ENCODE results near the gene BTN3A1.

BTN3A1 gene

DNA sequence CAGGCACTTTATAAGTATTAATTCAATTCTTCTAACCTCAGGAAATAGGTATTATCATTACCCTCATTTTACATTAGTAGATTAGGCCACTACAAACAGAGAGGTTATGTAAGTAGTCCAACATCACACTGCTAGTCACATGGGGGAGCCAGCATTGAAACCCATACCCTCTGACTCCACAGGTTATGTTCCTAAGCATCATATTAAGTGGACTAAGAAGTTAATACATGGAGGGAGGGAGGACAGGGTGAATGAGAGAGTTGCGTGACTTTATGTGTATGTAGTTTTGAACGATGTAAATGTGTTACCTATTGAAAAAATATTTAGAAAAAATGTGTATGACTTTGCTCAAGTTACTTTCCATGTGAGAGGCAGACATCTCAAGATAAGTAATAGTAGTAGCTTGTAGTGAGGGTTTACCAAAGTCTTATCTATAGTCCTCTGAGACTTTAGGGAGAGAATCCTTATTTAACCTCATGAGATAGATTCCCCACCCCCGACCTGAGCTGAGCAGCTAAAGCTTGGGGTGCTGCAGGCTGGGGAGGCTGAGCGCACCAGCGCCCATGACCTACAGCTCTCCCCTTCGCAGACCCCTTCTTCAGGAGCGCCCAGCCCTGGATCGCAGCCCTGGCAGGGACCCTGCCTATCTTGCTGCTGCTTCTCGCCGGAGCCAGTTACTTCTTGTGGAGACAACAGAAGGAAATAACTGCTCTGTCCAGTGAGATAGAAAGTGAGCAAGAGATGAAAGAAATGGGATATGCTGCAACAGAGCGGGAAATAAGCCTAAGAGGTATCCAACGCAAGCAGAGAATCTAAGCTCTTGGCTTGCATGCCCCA is 29.5 kb upstream of the BTN3A1 start (continued):
- no peak for TF ChIP-seq ZNF423 (tag by site-specific recombination; IDR thresholded peaks at IDR 0.05)
- TF ChIP-seq, protein P1, sequence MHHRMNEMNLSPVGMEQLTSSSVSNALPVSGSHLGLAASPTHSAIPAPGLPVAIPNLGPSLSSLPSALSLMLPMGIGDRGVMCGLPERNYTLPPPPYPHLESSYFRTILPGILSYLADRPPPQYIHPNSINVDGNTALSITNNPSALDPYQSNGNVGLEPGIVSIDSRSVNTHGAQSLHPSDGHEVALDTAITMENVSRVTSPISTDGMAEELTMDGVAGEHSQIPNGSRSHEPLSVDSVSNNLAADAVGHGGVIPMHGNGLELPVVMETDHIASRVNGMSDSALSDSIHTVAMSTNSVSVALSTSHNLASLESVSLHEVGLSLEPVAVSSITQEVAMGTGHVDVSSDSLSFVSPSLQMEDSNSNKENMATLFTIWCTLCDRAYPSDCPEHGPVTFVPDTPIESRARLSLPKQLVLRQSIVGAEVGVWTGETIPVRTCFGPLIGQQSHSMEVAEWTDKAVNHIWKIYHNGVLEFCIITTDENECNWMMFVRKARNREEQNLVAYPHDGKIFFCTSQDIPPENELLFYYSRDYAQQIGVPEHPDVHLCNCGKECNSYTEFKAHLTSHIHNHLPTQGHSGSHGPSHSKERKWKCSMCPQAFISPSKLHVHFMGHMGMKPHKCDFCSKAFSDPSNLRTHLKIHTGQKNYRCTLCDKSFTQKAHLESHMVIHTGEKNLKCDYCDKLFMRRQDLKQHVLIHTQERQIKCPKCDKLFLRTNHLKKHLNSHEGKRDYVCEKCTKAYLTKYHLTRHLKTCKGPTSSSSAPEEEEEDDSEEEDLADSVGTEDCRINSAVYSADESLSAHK (tag by site-specific recombination; IDR thresholded peaks at IDR 0.05), result no peak

DNA sequence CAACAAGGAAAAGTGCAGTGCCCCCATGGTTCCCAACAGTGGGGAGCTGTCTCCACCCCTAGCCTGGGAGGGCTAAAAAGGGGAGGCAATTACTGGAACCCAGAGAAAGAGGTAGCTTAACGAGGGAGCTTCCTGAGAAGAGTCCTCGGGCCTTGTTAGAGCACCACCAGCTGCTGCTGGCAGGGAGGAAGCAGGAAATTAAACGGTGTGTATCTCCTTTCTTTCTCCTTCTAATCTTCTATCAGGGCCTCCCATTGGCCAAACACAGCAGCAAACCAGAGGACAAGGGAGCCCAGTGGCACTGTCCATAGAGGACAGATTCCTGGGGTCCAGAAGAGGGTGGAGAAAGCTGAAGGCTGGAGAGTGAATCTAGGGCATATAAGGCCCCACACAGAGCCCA is 26.8 kb upstream of the BTN3A1 start:
- H3K27ac ChIP-seq (ENCODE audit: extremely low read depth, low read depth, low read length), result no peak overlapping the region
- no peaks in the 10 kb centered on the region for H3K4me1 ChIP-seq (ENCODE audit: control insufficient read depth, insufficient read depth, low read length)
- no peaks in the 10 kb centered on the region for H3K9me3 ChIP-seq (ENCODE audit: control insufficient read depth, insufficient read depth, low read depth, low read length)
- H3K4me3 ChIP-seq (ENCODE audit: low read depth, low read length), result no peak overlapping the region
- ChIA-PET CTCF (interaction anchor here (0.7 kb wide), 2 partner anchors 25 to 33 kb away, joined by 3 read pairs; no protein-coding TSS in a partner anchor), POLR2A (interaction anchor here (1.2 kb wide), 1 partner anchor 12 kb away, joined by 3 read pairs; no protein-coding TSS in a partner anchor)
- TF ChIP-seq, protein P2, sequence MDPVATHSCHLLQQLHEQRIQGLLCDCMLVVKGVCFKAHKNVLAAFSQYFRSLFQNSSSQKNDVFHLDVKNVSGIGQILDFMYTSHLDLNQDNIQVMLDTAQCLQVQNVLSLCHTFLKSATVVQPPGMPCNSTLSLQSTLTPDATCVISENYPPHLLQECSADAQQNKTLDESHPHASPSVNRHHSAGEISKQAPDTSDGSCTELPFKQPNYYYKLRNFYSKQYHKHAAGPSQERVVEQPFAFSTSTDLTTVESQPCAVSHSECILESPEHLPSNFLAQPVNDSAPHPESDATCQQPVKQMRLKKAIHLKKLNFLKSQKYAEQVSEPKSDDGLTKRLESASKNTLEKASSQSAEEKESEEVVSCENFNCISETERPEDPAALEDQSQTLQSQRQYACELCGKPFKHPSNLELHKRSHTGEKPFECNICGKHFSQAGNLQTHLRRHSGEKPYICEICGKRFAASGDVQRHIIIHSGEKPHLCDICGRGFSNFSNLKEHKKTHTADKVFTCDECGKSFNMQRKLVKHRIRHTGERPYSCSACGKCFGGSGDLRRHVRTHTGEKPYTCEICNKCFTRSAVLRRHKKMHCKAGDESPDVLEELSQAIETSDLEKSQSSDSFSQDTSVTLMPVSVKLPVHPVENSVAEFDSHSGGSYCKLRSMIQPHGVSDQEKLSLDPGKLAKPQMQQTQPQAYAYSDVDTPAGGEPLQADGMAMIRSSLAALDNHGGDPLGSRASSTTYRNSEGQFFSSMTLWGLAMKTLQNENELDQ (tag by site-specific recombination; IDR thresholded peaks at IDR 0.05; ENCODE audit: low read depth), result no peak
- H3K36me3 ChIP-seq (ENCODE audit: control insufficient read depth in 2 of 2, insufficient read depth in 1 of 2, low read length in 2 of 2), result peaks cover 0 to 22% of the 10 kb centered on the region in 2 experiments; a peak in 2 of 3 replicates

DNA sequence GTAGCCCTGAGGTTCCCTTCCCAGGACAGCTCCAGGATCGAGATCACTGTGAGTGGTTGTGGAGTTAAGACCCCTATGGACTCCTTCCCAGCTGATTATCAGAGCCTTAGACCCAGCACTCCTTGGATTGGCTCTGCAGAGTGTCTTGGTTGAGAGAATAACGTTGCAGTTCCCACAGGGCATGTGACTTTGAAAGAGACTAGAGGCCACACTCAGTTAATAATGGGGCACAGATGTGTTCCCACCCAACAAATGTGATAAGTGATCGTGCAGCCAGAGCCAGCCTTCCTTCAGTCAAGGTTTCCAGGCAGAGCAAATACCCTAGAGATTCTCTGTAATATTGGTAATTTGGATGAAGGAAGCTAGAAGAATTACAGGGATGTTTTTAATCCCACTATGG is 24.4 kb upstream of the BTN3A1 start:
- Histone ChIP-seq H3K4me3 (ENCODE audit: low read depth, low read length) (no peak overlapping the region), H3K4me1 (ENCODE audit: control insufficient read depth, insufficient read depth, low read length) (no peaks in the 10 kb centered on the region), H3K36me3 (ENCODE audit: control insufficient read depth in 2 of 2, insufficient read depth in 1 of 2, low read length in 2 of 2) (peaks cover 0 to 16% of the 10 kb centered on the region in 2 experiments; a peak in 1 of 3 replicates), H3K27ac (ENCODE audit: extremely low read depth, low read depth, low read length) (no peak overlapping the region), H3K9me3 (ENCODE audit: control insufficient read depth, insufficient read depth, low read depth, low read length) (no peaks in the 10 kb centered on the region)
- ChIA-PET CTCF (interaction anchor here (1.3 to 2.4 kb wide), 2 partner anchors 10 to 36 kb away, joined by 3 to 5 read pairs; no protein-coding TSS in a partner anchor), POLR2A (no interaction called here)
- TF ChIP-seq ZNF10 (tag by site-specific recombination; IDR thresholded peaks at IDR 0.05) (no peak), ZNF561 (tag by site-specific recombination; IDR thresholded peaks at IDR 0.05; ENCODE audit: borderline replicate concordance) (no peak), ZNF335 (tag by site-specific recombination; conservative IDR thresholded peaks at IDR 0.05) (no peak), ZNF623 (tag by site-specific recombination; IDR thresholded peaks at IDR 0.05) (no peak), ZNF654 (tag by site-specific recombination; IDR thresholded peaks at IDR 0.05; ENCODE audit: low read depth) (no peak), SCRT1 (tag by site-specific recombination; IDR thresholded peaks at IDR 0.05; ENCODE audit: borderline replicate concordance) (no peak), ZNF658 (tag by site-specific recombination; IDR thresholded peaks at IDR 0.05) (no peak), EGR2 (tag by site-specific recombination; IDR thresholded peaks at IDR 0.05; ENCODE audit: low read depth) (no peak), GLIS1 (tag by site-specific recombination; IDR thresholded peaks at IDR 0.05) (no peak), ZNF792 (tag by site-specific recombination; IDR thresholded peaks at IDR 0.05) (no peak)
- TF ChIP-seq, protein P3, sequence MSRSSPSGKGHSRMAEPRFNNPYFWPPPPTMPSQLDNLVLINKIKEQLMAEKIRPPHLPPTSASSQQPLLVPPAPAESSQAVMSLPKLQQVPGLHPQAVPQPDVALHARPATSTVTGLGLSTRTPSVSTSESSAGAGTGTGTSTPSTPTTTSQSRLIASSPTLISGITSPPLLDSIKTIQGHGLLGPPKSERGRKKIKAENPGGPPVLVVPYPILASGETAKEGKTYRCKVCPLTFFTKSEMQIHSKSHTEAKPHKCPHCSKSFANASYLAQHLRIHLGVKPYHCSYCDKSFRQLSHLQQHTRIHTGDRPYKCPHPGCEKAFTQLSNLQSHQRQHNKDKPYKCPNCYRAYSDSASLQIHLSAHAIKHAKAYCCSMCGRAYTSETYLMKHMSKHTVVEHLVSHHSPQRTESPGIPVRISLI (tag by site-specific recombination; IDR thresholded peaks at IDR 0.05), result no peak
- TF ChIP-seq, protein P4, sequence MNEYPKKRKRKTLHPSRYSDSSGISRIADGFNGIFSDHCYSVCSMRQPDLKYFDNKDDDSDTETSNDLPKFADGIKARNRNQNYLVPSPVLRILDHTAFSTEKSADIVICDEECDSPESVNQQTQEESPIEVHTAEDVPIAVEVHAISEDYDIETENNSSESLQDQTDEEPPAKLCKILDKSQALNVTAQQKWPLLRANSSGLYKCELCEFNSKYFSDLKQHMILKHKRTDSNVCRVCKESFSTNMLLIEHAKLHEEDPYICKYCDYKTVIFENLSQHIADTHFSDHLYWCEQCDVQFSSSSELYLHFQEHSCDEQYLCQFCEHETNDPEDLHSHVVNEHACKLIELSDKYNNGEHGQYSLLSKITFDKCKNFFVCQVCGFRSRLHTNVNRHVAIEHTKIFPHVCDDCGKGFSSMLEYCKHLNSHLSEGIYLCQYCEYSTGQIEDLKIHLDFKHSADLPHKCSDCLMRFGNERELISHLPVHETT (tag by site-specific recombination; IDR thresholded peaks at IDR 0.05), result no peak
- TF ChIP-seq, protein P5, sequence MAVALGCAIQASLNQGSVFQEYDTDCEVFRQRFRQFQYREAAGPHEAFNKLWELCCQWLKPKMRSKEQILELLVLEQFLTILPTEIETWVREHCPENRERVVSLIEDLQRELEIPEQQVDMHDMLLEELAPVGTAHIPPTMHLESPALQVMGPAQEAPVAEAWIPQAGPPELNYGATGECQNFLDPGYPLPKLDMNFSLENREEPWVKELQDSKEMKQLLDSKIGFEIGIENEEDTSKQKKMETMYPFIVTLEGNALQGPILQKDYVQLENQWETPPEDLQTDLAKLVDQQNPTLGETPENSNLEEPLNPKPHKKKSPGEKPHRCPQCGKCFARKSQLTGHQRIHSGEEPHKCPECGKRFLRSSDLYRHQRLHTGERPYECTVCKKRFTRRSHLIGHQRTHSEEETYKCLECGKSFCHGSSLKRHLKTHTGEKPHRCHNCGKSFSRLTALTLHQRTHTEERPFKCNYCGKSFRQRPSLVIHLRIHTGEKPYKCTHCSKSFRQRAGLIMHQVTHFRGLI (tag by site-specific recombination; IDR thresholded peaks at IDR 0.05), result no peak
- TF ChIP-seq, protein P6, sequence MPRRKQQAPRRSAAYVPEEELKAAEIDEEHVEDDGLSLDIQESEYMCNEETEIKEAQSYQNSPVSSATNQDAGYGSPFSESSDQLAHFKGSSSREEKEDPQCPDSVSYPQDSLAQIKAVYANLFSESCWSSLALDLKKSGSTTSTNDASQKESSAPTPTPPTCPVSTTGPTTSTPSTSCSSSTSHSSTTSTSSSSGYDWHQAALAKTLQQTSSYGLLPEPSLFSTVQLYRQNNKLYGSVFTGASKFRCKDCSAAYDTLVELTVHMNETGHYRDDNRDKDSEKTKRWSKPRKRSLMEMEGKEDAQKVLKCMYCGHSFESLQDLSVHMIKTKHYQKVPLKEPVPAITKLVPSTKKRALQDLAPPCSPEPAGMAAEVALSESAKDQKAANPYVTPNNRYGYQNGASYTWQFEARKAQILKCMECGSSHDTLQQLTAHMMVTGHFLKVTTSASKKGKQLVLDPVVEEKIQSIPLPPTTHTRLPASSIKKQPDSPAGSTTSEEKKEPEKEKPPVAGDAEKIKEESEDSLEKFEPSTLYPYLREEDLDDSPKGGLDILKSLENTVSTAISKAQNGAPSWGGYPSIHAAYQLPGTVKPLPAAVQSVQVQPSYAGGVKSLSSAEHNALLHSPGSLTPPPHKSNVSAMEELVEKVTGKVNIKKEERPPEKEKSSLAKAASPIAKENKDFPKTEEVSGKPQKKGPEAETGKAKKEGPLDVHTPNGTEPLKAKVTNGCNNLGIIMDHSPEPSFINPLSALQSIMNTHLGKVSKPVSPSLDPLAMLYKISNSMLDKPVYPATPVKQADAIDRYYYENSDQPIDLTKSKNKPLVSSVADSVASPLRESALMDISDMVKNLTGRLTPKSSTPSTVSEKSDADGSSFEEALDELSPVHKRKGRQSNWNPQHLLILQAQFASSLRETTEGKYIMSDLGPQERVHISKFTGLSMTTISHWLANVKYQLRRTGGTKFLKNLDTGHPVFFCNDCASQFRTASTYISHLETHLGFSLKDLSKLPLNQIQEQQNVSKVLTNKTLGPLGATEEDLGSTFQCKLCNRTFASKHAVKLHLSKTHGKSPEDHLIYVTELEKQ (tag by site-specific recombination; IDR thresholded peaks at IDR 0.05; ENCODE audit: borderline replicate concordance), result no peak
